Dedifferentiated amniotic fluid mesenchymal stem cell (primary cell): Measurements from ENCODE around the gene DCLK3.

ENCODE experiments used
- DNase-seq: peaks from one replicate; pipeline ENCODE4 v3.0.0-alpha.2; 2016; ENCODE audit errors: extremely low spot score

Gene DCLK3

GRCh38 chr3:36763850-36764703 lies at the start of gene DCLK3:
TSS of gene DCLK3 (minus strand) at chr3:36764553. CDS start at chr3:36764263, 290 bp downstream.
- DNase-seq: no peak

DNA sequence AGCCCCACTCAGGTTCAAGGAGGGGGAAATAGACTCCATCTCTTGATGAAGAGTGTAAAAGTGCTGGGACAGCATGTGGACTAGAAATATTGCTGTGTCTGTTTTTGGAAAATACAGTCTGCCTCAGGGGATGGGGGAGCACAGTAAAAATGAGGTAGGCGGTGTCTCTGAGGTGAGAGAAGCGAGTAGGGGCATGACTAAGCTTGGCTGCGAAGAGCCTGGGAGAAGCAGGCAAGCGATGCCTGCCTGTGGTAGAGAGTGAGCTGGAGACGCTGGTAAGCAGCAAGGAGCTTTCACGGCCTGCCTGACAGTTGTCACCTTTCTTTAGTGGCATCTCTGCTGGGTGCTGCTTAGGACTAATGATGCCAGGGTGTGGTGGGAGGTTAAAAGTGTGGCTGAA lies 49.0 kb upstream of the DCLK3 start:
- no peak for DNase-seq

GRCh38 chr3:36812240-36812639 lies 47.9 kb upstream of the DCLK3 start:
- no peak for DNase-seq

GRCh38 chr3:36811768-36812167 lies 47.4 kb upstream of the DCLK3 start:
- no peak for DNase-seq

DNA sequence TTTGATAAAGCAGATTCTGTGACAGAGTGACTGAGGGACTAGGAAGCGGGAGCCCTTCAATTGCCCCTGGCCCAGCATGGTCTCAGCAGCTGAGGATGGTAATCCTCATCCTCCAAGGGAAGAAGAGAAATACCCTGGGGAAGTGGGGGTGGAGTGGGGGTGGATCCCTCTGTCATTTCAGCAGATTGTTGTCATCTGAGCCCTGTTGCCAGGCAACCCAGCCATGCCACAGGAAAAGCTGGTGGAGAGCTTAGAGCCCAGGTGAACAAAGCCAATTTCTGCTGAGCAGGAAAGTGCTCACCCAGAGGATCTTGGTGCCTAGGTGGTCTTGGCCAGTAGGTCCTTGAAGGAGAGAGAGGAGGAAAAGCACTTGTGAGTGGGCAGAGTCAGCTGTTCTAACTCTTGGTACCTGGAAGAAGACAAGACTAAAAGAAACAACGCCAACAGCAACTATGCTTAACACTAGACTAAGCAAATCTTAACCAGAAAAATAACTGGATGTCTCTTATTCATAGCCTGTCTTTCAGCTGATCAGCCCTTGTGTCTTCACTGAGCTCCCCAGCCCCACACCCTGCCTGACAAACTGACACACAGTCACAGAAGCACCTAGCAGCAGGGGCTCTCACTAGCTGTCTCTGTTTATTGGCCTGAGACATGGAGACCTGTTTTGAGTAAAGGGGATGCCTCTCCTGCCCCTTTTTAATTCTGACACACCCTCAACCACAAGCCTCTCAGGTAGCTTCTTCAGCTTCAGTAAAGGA lies 40.1 kb upstream of the DCLK3 start:
- no peak for DNase-seq

DNA sequence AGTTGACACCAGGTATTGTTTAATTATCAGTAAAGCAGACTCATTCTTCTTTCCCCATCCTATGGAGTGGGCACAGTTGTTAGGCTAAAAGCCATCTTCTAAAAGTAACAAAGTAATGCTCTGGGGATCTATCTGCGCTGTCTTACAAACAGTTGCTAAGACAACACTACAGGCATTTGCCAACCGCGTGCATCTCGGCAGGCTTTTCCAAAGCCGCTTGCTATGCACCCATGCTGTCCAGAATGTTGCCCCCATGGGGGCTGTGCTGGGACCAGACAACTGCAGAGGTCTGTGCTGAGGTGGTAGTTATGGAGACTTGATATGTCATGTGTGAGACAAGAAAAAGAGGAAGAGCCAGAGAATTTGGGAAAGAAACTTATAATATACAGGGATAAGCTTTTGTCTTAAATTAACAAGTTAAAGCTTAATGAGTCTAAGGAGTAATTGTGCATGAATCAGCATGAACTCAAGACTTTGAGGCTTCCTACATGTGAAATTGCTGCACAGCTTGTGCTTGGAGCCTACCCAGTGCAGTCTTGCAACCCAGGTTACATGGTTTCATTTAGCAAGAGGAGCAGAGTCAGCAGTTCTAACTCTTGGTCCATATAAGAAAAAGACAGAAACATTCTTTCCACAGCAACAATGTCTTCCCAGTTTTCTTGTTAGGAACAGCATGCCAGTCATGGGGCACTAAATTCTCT lies 38.9 kb upstream of the DCLK3 start:
- no peak for DNase-seq

DNA sequence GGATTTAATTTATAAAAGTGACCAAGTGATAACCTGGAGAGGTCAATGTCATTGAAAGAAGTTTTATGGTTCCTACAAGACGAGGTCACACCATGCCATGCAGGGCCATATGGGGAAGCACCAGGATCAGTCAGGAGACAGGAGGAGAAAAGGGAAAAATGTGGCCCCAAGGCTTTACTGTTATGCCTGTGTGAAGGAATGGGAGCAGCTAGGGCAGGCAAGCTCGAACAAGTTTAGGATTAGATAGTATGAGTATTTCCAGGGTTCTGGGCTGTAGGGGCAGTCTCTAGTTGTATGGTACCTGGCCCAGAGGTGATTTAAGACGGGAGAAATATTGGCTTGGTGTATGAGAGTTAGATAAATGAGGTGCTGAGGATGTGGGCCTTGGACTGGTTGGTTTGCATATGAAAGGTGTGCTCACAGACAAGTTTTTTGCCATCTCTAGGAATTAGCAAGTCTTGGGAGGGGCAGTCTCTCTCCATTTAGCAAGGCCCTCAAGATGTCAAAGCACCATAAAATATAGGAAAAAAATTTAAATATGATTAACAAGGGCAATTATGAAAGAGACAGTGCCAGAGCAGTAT lies 36.3 kb upstream of the DCLK3 start:
- DNase-seq: no peak

DNA sequence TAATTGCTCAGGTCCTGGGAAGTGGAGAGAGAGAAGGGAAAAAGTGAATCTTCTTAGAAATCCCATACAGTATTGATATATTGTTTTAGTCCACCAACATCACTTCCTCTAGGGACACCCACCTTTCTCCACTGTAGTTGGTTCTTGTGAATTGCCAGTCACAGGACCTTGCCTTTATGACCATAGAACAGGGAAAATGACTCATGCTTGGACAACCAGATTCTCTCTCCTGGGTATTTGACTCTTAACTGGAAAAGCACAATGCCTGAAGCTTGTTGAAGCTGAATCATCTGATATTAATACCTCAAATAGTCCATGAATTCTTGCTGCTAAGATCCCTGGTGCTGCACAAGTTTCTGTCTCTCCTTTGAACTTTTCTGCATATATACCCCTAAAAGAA lies 32.5 kb upstream of the DCLK3 start:
- DNase-seq: no peak

DNA sequence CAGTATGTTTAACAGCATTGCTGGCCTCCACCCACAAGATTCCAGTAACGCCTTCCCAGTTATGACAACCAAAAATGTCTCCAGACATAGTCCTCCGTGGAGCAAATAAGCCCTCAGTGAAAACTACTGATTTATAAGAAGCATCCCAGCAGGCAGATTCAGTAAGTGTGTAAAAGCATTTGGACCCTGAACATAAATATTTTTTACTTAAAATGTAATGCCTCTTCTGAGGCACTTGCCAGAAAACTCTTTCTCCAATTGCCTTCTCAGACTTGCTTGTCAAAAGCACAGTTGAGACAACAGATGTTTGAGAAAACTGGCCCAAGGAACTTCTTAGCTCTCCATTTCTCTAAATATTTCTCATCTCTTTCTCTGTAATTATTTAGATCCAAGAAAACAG lies 31.8 kb upstream of the DCLK3 start:
- no peak for DNase-seq

DNA sequence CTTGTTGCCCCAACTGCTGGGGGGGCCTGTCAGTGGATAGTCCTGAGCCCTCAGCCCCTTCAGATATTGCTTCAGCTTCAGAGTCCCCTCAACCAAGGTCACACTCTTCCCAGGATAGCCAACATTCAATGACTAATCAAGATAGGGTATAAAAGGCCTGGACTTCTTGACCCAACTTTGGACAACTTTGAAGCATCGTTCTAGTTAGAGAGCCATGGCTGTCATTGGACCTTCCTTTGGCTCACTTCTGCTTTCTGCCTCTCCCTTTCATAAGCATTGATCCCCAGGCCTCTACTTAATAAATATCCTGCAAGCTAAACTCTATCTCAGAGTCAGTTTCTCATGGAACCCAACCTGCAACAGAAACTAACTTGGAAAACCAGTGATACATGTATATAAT lies 31.3 kb upstream of the DCLK3 start:
- DNase-seq: no peak

GRCh38 chr3:36792342-36792741 lies 28.0 kb upstream of the DCLK3 start:
- DNase-seq: no peak

GRCh38 chr3:36790765-36791164 lies 26.4 kb upstream of the DCLK3 start:
- DNase-seq: no peak

DNA sequence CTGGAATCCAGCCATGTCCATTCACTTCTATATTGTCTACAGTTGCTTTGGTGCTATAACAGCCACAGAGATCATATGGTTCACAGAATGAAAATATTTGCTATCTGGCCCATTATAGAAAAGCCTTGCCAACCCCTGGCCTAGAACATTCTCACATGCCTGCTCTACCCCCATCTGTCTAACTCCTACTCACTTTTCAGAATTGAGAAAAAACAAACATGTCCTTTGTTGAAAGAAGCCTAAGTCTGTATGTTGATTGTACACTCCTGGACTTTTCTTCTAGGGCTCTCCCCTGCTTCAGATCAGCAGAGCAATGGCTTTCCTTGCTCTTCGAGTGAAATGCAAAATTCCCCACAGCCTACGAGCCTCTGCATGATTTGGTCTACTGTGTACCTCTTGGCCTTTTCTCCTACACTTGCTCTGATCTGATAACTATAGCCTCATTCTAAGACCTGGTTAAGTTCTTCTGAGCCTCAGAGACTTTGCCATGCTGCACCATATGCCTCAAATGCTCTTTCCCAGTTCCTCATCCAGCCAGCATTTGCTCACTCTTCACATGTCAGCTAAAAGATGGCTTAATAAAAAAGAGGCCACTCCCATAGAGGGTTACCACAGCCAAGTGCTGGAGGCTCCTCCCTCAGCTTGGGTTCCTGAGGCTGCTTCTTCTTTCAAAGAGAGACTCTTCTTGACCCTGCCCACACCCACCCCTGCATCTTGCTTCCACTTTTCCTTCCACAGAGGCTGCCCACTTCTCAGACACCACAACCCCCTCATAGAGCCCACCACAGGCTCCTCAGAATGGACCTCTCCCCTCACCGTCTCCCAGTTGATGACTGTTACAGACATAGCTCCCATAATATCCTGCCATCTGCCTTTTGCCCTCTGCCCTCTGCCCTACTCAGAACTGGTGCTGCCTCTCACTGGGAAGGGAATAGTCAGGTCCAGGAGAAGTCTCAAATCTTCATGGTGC lies 22.9 kb upstream of the DCLK3 start:
- DNase-seq: no peak

- no peak for DNase-seq
Measured at GRCh38 chr3:36784138-36784635, 19.8 kb upstream of the DCLK3 start.

DNA sequence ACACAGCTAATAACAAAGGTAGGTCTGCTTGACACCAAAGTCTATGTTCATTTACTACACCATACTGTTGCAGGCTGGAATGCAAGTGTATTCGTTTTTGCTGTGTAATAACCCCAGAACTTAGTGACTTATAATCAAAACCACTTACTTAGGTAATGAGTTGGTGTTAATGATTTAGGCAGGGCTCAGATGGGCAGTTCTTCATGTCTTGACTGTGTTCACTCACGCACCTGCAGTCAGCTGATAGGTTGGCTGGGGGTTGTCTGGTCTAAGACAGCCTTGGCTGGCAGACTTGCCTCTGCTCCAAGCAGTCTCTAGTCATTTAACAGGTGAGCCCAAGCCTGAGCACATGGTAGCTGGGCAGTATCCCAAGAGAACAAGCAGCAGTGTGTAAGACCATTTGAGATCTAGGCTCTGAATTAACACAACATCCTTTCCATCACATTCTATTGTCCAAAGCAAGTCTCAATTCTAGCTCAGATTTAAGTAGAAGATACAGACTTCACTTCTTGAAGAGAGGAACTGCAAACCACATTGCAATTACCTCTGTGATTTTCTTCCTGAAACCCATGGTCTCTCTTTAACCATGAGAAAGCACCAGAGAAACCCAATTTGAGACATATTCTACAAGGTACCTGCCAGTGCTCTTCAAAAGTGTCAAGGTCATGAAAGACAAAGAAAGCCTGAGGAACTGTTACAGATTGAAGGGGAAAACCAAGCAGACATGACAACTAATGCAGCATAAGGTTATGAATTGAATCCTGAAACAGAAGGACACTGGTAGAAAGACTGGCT lies 13.3 kb upstream of the DCLK3 start:
- no peak for DNase-seq

GRCh38 chr3:36776436-36776835 lies 12.1 kb upstream of the DCLK3 start:
- DNase-seq: peak; percentile 44

DNA sequence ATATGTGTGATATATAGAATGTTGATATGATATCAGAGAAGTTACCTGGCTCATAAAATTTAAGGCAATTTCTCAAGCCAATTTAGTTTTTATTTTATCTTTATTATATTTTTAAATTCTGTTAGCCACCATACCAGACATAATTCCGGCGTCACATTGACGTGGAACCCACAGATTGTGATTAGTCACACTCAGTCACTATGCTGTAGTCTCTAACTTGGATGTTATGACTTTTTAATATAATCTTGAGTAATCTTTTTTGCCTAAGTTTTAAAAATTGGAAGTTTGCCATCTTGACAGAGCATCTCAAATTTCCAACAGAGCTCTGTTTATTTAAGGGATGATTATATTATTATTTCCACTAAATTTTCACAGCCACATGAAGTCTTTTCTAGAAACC lies 9.7 kb upstream of the DCLK3 start:
- DNase-seq: no peak

- no peak for DNase-seq
Measured at GRCh38 chr3:36771931-36772330, 7.6 kb upstream of the DCLK3 start.

DNA sequence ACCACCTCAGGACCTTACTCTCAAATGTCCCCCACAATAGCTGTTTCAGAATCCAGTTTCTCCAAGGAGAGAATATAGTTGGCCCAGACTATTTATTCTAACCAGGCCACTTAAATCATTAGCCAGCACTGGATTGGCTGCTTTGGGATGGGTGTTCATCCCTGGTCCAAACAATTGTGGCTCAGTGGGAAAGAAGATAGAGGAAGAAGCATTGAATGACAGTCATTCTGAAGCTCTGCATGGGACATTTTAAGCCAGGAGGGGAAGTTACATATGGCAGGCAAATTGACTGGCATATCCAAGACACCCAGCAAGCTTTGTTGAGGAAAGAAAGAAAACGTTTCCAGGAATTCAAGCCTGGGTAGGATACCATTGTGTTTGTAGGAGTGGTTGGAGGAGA lies 5.6 kb upstream of the DCLK3 start:
- no peak for DNase-seq

GRCh38 chr3:36765104-36765503 lies 751 bp upstream of the DCLK3 start:
- DNase-seq: no peak
